Pulmonary artery endothelial cell (primary cell): Measurements from ENCODE around the gene IFIT1B. TPM values are rescaled to one million over a fixed set of nuclear protein-coding genes. Genes with fewer than 3 reads are reported as not detected.
"Not testable (repeated sequence)": the region's sequence is repeated elsewhere in the genome, so short reads cannot be mapped to it uniquely, and the experiment has no call there.

Source experiments
- DNase-seq: peaks from one replicate; pipeline ENCODE4 v3.0.0-alpha.2; 2011; ENCODE audit warnings: low read depth, low spot score
- total RNA-seq: library from RNA; depleted of rRNA; stranded (reverse); fragments of >200 nt; gene quantifications from 2 replicates; pipeline ENCODE4 v1.2.3, GENCODE V29; 2014

IFIT1B gene
- total RNA-seq, 1 donor from 2014 or later = not detected

DNA sequence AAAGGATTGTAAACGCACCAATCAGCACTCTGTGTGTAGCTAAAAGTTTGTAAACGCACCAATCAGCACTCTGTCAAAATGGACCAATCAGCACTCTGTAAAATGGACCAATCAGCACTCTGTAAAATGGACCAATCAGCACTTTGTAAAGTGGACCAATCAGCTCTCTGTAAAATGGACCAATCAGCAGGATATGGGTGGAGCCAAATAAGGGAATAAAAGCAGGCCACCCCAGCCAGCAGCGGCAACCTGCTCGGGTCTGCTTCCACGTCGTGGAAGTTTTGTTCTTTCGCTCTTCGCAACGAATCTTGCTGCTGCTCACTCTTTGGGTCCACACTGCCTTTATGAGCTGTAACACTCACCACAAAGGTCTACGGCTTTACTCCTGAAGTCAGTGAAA lies 34.4 kb downstream of the IFIT1B start:
- DNase-seq = not testable (repeated sequence)

DNA sequence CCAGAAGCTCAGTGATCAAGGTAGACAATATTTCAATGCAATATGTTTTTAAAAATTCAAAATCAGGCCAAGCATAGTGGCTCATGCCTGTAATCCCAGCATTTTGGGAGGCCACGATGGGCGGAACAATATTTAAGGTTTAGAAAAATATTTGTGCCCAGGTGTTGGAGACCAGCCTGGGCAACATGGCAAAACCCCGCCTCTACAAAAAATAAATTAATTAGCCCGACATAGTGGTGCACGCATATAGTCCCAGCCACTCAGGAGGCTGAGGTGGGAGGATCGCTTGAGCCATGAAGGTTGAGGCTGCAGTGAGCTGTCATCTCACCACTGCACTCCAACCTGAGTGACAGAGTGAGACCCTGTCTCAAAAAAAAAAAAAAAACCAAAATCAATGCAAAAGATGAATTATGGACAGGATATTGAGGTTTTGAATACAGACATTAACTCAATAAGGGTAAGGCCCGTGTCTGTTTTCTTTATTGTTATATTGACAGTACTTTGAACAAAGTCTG lies 35.6 kb downstream of the IFIT1B start:
- DNase-seq = no peak

DNA sequence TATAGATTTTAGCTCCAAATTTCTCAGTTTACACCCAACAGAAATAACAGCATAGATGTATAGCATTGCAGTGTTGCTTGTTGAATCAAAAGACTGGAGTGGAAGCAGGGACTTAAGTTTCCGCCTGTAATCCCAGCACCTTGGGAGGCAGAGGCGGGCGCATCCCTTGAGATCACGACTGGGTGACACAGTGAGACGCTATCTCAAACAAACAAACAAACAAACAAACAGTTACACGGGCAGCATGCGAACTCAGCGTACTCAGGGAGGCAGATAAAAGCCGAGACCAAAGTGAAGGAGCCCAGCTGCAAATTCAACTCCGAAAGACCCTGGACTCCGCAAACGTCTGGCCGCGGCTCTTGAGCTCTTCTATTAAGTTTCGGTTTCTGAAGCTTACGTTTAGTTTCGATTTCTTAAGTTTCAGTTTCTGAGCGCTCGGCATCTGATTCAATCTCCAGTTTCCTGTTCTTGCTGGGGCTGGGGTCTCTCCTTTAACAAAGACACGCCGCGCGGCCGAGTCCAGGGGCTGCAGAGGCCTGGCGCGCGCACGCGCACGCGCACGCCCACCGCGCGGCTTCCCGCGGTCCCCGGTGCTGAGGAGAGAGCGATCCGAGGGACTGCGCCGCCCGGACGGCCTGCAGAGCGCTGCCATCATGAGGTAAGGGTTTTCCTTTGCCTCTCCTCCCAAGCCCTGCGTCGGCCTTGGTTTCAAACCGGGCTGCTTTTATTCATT lies 36.5 kb downstream of the IFIT1B start, which contains the start of gene IFIT5:
Gene IFIT5 (plus strand): TSS at position 423 of the 733 bp plus-strand sequence. CDS start 231 bp downstream, at position 654.
- no peak for DNase-seq

DNA sequence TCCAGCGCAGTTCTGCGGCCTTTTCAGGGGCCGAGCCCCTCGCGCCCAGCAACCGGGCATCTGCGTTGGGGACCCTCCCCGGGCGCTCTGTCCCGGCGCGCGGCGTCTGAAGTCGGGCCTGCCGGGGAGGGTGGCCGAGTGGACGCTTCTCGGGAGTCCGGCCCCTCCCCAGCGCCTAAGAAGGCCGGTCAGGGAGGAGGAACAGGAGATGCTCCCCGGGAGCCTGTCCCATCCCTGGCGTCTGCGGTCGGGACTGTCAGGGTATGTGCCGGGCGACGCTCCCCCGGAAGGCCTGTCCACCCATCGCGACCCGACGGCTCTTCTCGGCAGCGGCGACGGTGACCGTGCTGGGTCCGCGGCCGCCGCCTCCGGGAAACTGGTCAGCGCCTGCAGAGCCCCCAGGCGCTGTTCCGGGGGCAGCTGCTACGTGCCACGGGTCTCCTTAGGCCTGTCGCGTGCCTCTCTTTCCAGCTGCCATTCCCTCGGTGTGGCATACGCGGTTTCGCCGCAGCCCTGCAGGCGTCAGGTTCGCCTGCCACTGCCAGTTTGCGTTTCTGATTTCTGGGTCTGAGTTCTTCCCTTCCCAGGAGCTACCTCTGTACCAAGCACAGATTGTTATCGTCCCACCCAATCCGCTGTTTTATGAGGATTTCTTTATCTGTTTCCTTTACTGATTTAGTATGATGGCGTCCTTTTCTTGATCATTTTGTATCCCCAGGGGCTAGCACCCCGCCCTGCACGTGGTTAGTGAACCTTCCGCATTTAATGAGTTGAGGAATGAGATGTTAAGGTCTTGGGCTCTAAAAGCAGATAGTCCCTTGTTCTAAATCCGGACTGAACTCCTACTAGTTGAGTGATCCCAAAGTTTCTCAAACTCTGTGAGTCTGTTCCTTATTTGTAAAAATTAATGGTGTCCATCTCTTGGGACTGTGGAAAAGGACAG lies 37.3 kb downstream of the IFIT1B start:
- DNase-seq = no peak

DNA sequence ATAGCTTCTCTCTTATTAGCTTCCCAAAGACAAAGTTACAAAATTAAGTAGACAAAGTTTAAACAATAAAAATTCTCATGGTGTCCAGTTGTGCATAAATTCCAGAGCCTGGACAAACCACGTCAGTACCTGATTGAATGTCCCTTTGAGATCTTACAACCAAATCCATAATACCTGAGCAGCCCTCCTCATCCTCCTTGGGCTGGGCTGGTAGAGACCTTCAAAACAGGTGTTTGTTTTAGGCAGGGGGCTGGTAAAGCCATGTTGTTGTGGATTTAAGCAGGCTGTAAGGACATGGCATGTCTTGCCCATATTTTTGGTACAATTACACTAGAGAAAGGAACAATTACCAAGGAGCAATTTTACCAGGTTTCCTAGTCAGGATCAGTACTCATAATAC lies 38.6 kb downstream of the IFIT1B start:
- no peak for DNase-seq

DNA sequence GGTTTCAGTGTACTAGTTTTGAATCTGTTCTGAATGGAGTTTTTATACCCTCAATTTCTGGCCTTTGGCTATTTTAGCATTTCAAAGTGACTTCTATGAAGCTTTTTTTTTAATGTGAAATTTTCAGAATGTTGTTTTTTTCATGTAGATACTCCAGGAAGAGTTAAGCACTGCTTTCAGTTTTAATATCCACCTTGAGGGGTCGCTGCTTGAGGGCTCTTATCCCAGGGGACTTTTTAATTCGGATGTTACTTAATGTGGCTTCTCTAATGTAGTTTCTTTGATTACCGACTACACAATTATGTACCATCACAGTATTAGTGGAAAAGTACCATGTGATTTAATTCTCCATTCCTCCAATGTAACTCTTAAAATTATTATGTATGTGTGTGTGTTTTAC lies 41.7 kb downstream of the IFIT1B start:
- DNase-seq = no peak

DNA sequence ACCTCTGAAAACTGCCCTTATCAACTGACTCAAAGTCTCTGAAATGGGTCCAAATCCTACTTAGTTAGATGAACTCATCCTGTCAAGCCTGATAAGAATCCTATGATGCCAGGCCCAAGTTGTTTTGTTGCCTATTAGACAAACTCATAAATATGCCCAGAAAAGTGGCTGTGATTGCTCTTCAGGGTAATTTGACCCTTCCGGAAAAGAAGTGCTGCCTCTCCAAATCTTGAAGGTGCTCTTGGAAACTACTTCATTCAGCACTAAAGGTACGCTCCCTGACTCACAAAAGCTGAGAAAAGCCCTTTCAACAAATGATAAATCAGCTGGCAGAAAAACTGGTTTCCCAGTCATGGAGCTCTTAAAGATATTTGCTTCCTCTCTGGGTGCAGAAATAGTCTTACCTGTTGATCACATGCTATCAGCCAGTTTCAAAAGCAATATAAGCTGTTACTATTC lies 43.2 kb downstream of the IFIT1B start:
- no peak for DNase-seq

DNA sequence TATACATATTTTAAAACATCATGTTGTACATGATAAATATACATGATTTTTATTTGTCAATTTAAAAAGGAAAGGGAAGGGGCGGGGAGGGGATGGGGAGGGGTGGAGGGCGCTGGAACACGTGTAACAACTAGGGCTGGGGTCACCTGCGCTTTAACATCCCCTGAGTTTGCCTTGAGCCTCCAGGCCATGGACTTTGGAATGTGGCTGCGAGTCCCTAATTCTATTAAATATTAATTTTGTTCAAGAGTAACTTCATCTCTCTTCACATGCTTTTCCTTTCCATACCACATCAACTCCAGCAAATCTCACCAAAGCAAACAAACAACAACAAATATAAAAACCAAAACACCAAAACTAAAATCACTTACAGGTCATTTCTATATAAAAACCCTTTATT lies 47.1 kb downstream of the IFIT1B start:
- DNase-seq = no peak

DNA sequence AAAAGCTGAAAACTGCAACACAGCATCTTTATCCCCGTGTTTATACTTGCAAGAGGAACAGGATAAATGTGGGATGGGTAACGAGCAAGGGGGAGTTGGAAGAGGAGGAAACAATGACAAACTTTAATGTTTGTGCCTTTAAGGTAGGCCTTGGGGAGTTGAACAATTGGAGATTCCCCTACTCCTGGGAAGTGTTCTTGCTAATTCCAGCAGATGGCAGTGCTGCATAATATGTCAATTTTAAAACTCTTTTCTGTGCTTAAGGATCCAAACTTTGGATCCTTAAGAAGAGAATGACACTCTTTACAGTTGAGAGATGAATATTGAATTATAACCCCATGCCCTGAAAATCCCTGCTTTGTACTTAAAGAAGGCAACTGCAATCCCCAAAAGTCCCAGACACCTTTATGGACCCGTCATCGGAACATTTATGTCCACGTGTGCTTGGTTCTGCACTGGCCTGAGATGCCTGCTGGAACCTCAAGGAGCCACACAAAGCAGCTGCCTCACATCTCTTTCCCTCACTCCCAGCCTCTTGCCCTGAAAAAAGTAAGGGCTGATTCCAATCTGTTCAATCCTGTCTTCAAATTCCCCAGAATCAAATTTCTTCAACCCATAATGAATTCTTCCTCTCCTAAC lies 48.5 kb downstream of the IFIT1B start:
- DNase-seq = no peak

DNA sequence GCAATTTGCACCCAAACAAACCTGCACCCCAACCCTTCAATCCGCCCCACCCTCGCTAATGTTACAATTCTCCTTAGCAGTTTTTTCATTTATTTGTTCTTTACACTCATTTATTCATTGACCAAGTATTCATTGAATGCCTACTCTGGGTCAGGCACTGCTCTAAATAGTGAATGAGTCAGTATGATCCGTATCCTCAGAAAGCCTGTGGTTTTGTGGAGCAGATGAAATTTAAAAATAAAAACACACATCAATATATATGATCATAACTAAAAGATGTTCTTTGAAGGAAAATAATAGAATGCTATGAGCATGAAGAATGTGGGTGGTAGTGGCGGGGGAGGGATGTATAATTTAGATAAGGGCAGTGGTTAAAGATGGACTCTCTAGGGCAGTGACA lies 49.8 kb downstream of the IFIT1B start:
- DNase-seq = no peak

DNA sequence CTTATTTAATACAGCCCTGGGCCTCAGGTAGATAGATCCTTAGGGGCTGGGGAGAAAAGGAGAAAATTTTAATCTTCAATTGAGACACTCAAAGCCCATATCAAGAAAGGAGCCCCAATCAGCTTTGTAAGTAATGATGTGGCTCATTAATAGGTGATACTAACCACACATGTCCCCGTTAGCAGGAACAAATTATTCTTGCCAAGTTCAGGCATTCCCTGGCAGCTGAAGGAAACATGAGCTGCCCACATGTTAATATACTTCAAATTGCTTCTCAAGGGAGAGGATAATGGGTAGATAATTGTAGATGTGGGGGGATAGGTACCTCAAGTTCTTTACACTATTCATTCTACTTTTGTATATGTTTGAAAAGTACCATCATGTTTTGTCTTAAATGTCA lies 51.0 kb downstream of the IFIT1B start:
- DNase-seq = no peak

DNA sequence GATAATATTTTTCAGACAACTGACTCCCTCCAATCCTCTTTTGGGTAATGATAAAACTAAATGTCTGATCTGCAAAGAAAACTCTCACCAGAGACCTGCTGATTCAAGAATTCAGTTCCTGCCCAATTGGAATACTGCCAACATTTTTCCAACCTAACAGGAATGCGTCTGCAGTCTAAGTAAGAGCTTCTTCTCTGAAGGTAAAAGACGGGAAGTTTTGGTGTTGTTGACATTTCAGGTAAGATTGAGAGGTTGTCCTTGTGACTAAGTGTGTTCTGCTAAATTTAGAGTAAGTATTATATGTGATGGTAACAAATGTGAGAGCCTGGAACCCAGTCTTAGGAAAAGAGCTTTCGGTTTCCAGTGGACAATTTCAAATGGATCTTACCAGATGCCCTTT lies 54.1 kb downstream of the IFIT1B start:
- DNase-seq = no peak

Other genes with a start within 250 kb of the IFIT1B start
- gene CH25H, start 170.7 kb upstream of the IFIT1B start, total RNA-seq = 0.40 and 2.7 TPM in 2 replicates
- 40.9 and 55.0 TPM in 2 replicates for gene LIPA, start 126.3 kb upstream of the IFIT1B start, total RNA-seq
- gene IFIT2, start 76.0 kb upstream of the IFIT1B start, total RNA-seq = 2.2 and 2.7 TPM in 2 replicates
- 4.8 and 5.1 TPM in 2 replicates for gene IFIT3, start 50.1 kb upstream of the IFIT1B start, total RNA-seq
- 3.6 and 3.8 TPM in 2 replicates for gene IFIT1, start 14.6 kb downstream of the IFIT1B start, total RNA-seq
- 11.5 and 19.5 TPM in 2 replicates for gene IFIT5, start 36.5 kb downstream of the IFIT1B start, total RNA-seq
- 0.66 and 1.3 TPM in 2 replicates for gene SLC16A12, start 157.5 kb downstream of the IFIT1B start, total RNA-seq